HG03342 (cell line): ENCODE data around the gene STYXL1.
"Not testable (repeated sequence)": the region's sequence is repeated elsewhere in the genome, so short reads cannot be mapped to it uniquely, and the experiment has no call there.

ENCODE experiments used
- ATAC-seq: cut with Tn5 transposase; IDR thresholded peaks from one replicate; pipeline ENCODE4 v1.9.1; 2021; ENCODE audit warnings: mild to moderate bottlenecking, moderate library complexity; ENCODE audit not compliant: unreplicated experiment

STYXL1 gene

DNA sequence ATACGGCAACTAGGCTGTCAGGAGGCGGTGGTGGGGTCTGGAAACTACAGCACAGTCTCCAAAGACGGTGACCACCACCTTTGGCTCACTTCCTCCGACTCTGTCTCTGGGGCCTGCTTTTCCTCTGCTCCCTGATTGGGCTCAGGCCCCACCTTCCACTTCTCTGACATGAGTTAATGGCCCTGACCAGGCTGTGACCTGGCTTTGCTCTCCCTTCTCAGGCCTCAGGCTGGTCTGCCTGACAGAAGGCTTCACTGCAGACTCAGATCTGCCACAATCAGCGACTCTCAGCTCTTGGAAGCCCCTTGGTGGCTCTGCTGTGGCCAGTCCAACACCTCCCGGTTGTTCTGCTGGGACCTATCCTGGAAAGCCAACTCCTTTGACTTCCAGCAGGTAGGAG, 7.7 kb downstream of the STYXL1 start:
- no peak for ATAC-seq

DNA sequence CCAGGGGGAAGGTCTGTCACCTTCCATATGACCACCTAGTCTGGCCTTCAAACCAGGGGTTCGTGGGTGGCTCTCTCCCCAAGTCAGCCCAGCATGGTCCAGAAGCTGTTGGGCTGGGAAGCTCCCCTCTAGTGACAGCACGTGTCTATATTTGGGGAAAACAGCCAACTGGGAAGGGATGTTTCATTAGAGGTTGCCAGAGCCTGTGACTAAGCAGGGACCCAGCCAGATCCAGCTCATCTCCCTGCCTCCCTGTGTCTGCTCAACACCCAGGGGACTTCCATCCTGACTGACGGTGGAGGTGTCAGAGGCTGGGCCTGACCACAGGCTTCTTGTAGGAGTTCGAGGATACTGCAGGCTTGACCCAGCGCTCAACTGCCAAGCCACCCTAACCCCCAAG, 10.5 kb downstream of the STYXL1 start:
- no peak for ATAC-seq

DNA sequence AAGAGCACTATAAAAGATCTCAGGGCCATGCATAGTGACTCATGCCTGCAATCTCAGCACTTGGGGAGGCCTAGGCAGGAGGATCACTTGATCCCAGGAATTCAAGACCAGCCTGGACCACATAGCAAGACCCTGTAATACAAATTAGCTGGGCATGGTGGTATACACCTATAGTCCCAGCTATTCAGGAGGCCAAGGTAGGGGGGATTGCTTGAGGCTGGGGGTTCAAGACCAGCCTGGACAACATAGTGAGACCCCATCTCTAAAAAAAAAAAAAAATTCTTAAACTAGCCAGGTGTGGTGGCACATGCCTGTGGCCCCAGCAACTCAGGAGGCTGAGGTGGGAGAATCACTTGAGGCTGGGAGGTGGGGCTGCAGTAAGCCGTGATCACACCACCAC, 15.8 kb downstream of the STYXL1 start:
- no peak for ATAC-seq

DNA sequence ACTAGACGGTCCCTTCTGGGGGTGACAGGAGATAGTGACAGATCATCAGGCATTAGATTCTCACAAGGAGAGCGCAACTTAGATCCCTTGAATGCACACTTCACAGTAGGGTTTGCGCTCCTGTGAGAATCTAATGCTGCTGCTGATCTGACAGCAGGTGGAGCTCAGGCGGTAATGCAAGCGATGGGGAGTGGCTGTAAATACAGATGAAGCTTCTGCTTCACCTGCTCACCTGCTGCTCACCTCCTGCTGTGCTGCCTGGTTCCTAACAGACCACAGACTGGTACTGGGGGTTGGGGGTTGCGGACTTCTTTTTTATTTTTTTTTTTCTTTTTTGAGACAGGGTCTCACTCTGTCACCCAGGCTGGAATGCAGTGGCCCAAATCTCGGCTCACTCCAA, 18.1 kb downstream of the STYXL1 start:
- ATAC-seq: not testable (repeated sequence)

DNA sequence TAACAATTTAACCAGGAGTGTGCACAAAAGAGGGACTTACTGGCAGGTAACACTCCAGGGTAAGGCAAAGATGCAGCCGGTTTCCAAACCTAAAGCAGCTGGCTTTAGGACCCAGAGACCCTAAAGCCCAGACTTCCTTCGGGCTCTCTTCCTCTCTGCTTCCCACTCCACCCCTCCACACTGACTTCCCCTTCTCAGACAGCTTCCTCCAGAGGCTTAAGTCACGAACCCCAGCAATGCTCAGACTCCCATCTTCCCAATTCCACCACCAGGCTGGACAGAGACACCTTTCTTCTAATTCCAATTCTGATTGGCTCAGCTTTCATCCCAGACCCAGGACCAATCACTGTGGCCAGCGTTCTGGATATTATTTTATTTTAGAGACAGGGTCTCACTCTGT, 24.8 kb downstream of the STYXL1 start:
- ATAC-seq: no peak

DNA sequence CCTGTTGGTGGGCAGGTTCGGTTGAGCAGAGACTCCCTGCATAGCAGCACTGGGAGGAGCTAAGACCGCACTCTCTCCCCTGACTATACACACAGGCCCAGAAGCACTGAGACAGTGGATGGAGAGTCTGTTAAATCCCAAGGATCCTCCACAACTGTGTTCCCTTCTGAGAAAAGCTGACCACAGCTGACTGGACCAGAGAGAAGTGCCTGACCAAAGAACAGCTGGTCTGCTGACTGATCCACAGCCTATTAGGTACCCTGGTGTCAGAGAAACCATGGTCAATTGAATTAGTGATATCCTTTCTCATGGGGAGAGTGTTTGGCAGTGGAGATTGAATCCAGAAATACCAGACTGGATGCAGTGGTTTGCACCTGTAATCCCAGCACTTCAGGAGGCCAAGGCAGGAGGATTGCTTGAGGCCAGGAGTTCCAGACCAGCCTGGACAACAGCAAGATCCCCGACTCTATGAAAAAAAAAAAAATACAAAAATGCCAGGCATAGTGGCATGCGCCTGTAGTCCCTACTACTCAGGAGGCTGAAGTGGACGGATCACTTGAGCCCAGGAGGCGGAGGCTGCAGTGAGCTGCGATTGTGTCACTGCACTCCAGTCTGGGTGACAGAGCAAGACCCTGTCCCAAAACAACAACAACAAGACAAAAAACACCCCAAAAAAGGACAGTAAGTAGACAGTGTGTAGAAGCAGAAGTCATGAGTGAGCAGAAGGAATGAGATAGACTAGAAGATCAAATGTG, 25.6 kb downstream of the STYXL1 start:
- ATAC-seq: no peak

DNA sequence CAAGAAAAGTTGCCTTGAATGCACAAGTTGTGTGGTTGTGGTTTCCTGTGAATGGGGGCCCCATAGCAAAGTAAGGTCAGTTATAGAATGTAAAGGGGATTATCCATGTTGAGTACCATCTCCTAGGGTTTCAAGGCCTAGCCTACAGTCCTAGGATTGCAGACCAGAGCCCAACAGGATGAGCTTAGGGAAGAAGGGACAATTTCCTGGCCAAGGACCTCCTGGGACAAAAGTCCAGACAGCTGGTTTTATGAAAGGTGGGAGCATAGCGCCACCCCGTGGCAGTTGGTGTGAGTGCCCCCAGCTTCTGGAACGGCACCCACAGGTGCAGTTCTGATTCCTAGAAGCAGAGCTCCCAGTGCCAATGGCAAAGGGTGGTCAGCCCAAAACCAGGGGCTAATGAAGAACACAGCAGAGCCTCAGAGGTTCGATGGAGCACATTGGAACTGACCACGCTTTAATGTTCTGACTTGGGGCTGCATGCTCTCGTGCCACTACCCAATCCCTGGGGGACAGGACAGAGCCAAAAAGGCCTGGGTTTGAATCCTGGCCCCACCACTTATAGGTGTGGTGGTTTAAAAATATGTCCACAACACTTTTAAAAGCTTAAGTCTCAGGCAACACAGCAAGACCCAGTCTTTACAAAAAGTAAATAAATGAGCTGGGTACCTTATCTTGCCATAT, 27.6 kb downstream of the STYXL1 start:
- ATAC-seq: no peak

DNA sequence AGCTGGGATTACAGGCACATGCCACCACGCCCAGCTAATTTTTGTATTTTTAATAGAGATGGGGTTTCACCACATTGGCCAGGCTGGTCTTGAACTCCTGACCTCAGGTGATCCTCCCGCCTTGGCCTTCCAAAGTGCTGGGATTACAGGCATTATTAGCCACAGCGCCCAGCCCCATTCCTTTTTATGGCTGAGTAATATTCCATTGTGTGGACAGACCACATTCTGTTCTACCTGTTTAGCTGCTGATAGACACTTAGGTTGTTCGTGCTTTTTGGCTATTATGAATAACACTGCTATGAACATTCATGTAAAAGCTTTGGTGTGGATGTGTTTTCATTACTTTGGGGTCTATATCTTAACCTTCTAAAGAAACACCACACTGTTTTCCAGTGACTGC, 29.3 kb downstream of the STYXL1 start:
- not testable (repeated sequence) for ATAC-seq

DNA sequence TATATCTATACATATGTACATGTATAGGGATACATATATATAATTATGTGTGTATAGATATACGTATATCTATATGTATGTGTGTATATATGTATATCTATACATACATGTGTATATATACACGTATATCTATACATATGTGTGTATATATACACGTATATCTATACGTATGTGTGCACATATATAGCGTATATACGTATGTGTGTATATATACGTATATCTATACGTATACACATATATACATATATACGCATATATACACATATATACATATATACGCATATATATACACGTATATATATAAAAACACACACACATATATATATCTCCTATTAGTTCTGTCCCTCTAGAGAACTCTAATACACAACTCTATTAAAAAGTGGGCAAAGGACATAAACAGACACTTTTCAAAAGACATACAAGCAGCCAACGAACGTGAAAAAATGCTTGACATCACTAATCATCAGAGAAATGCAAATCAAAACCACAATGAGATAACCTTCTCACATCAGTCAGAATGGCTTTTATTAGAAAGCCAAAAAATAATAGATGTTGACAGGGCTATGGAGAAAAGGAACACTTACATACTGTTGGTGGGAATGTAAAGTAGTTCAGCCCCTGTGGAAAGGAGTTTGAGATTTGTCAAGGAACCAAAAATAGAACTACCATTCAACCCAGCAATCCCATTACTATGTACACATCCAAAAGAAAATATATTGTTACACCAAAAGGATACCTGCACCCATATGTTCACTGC, 31.4 kb downstream of the STYXL1 start:
- no peak for ATAC-seq

DNA sequence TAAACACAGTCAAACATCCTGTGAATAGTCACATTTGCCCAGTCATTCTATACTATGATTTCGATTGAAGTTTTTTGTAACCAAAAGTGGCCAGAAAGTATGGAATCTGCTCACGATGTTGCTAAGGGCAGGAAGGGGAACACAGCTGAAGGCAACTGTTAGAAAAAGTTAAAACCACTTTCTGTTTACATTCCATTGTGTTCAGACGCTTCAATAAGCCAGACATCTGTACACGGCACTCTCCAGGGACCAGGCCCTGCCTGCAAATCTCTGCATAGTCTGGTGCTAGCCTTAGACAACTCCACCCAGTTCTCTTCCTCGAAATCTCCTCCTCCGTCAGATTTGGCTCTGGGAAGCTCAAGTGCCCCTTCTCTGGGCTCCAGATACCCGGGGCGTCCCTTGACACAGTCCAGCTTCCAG, 36.3 kb downstream of the STYXL1 start:
- no peak for ATAC-seq

DNA sequence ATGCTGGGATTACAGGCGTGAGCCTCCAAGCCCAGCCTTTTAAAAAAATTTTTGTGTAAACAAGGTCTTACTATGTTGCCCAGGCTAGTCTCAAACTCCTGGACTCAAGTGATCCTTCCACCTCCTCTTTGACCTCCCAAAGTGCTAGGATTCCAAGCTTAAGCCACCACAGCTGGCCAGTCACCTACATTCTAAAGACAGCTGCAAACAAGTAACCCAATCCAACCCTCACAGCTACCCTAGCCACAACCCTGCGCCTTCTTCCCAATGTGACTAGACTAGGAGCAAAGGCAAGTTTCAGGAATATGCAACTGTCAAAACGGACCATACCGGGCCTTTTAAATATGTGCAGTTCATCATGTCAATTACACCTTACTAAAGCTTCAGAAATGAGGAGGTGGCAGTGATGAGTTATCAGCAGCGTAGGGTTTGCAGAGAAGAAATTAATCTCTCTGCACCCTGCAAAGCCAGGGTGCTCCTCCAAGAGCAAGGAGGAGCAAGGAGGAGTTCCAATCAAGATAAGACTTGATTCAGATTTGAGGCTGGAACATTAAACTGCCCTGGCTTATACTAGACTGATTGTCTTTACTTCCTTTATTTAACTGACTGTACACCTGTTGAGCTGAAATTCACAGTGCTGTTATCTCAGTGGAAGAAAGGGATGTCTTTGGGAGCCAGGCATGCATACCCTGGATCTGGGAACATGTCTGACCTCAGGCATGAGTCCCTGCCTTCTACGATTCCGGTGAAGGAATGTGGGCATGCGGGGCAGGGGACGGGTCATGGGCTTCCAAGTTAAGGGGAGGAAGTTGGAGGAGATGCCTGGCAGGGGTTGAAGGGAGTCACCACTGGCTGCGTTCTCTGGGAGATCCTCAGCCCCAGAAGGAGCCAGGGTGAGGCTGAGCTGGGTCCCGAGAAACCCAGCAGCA, 37.9 kb downstream of the STYXL1 start:
- ATAC-seq: no peak

DNA sequence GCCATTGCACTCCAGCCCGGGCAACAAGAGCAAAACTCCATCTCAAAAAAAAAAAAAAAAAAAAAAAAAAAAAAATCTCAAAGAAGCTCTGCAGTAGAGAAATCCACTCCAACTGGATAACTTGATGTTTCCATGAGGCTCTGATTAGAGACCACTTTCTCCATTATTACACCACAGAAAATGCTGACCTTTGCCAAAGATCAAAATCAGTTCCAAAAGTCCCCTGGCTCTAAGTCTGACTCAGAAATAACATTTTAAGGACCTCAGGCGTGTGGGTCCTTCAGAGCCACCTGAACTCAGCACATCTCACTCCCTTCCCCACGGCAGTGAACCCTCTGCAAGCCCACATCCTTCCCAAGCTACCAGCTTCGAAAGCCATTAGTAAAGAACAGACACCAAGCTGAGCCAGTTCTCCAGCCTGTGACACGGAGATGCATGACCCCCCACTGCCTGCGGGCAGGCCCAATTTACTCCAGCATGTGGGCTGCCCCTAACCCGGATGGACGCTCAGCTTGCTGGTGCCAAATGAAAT, 39.6 kb downstream of the STYXL1 start:
- no peak for ATAC-seq

DNA sequence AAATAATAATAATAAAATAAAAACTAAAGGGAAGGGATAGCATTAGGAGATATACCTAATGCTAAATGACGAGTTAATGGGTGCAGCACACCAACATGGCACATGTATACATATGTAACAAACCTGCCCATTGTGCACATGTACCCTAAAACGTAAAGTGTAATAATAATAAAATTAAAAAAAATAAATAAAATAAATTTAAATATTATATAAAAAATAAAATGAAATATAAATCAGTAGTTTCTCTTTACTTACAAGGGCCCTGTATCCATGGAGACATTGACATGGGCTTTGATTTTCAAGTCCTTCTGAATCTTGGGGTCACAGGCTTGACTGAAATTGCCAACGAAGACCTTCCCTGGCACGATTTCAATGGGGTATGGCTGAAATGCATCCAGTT, 42.8 kb downstream of the STYXL1 start:
- ATAC-seq: not testable (repeated sequence)

DNA sequence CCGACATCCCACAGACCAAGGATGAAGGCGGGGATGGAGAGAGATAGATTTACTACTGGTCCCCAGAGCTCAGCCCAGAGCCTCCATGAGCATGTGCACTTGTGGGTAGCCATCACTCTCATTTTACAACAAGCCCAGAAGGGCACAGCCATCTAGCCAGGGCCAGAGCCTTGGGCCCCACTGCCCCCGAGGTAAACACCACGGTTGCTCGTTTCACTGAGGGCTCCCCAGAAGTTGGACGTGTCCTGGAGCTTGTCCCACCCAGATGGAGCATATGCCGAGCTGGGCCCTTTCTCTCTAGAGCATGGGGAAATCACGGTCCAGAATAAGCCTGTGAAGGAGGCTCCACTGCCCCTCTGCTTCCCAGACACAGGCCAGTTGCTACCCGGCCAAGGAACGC, 44.4 kb downstream of the STYXL1 start:
- ATAC-seq: no peak

DNA sequence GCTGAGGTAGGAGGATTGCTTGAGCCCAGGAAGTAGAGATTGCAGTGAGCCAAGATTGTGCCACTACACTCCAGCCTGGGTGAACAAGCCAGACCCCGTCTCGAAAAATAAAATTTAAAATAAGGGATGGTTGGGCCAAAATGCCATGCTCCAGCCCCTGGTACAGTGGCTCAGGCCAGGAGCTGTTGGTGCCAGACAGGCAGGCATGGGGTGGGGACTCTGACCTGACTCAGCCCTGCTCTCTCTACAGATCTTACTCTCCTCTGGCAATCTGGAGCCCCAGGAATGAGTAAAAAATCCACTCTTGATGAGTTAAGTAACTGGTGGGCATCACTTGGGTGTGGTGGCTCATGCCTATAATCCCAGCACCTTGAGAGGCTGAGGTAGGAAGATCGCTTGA, 45.0 kb downstream of the STYXL1 start:
- ATAC-seq: no peak

DNA sequence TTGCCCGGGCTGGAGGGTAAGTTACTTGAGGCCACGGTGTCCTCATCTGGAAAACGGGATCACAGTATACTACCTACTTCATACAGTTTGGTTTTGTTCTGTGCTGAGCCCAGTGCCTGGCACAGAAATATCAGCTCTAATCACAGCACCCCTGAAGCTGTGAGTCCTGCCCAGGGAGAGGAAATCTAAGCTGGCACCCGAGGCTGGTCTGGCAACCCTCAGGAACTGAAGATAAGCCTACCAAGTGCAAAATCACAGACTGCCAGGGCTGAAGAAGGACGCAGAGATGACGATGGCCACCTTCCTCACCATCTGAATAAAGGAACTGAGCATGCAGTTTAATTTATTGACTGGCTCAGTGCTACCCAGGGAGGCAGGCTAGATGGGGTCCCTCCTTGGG, 45.7 kb downstream of the STYXL1 start:
- no peak for ATAC-seq

DNA sequence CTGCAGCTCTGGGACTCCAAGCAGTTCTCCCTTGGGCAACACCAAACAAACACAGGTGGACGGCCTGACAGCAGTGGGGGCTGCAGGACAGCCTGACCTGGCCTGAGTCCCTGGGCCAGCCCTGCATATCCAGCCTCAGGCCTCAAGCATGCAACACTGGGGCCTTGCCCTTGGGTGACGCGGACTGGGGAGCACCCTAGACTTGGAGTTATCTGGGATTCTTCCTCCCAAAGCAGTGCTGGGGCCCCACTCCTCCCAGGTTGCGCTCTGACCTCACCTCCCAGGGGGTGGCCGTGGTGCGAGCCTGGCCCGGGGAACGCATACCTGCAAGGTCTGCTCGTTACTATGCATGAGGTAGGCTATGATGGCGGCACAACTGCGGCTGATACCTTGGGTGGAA, 47.2 kb downstream of the STYXL1 start:
- no peak for ATAC-seq

DNA sequence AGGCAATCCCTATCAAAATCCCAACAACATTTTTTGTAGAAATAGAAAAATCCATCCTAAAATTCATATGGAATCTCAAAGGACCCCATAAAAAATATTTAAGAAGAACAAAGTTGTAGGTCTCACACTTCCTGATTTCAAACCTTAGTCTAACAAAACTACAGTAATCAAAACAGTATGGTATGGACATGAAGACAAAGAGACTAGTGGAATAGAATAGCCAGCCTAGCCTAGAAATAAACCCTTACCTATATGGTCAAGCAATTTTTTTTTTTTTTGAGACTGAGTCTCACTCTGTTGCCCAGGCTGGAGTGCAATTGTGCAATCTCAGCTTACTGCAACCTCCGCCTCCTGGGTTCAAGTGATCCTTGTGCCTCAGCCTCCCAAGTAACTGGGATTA, 49.8 kb downstream of the STYXL1 start:
- ATAC-seq: no peak

DNA sequence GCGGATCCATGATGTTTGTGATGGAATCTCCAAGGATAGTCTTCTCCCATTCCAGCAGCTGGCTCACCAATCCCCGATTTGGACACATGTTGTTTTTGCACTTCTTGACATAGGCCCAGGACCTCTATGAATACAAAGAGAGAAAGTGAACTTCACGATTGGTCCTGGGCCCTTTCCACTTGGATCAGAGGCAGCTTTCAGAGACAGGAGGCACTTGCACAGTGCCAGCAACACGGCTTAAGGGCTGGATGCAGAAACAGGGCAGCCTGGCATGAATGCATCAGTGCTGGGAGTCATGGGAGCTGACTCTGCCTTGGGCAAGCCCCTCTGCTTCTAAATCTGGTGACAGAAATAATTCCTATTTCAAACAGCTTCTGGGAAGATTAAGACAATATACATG, 51.3 kb downstream of the STYXL1 start:
- ATAC-seq: no peak

DNA sequence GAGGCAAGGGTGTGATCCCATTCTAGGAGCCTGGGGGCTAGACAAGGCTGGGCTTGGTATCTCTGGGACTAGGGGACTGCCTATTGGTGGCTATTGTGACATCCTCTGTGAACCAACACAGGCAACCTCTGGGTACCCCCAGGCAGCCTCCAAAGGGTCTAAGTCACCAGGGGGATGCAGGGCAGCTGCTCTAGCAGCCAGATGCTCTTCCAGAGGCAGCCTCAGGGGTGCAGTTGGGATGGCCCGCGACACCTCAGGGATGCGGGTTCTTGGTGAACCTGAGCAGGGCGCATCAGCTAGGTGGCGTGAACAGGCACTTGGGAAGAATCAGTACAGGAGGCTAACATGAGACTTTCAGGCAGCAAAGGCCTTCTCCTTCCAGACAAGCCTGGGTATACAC, 51.8 kb downstream of the STYXL1 start:
- no peak for ATAC-seq

DNA sequence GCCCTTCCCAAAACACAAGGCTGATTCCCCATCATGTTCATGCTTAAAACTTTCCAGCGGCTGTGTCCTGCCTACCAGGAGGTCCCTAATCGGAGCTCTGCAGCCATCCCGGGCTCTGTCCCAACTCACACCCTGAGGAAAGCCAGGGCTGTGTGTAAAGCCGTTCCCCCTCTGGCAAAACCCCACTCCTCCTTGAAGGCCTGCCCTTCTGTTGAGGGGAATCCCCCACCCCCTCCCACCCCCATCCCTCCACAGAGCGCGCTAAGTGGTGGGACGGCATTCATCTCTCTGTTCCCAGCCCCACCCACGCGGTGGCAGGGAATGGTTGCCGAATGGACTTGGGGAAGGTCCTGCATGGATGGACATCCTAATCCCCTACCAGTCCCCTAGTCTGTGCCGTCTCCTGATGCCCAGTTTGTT, 52.7 kb downstream of the STYXL1 start:
- ATAC-seq: no peak
